ENCODE measurements around the gene DCTN4.

The DCTN4 gene

GRCh38 chr5:150672237-150672883 lies 86.5 kb downstream of the DCTN4 start:
- Histone ChIP-seq H3K9ac (ENCODE audit: low read depth, low read length, poor library complexity, severe bottlenecking) (peak overlapping the region; percentile 49), H3K9me2 (replicated peaks; ENCODE audit: low read depth, low read length) (no peaks in the 10 kb centered on the region), H3K27me3 (ENCODE audit: insufficient read depth, low read length, poor library complexity, severe bottlenecking) (no peaks in the 10 kb centered on the region), H3K4me1 (ENCODE audit: insufficient read depth, low read length, poor library complexity, severe bottlenecking) (no peaks in the 10 kb centered on the region), H3K4me2 (ENCODE audit: low read depth, low read length, poor library complexity, severe bottlenecking) (peak overlapping the region; percentile 50), H4K20me1 (ENCODE audit: insufficient read depth, low read length, poor library complexity, severe bottlenecking) (no peaks in the 10 kb centered on the region), H3K4me3 (ENCODE audit: low read length, poor library complexity, severe bottlenecking) (peak overlapping the region; percentile 62), H3K36me3 (ENCODE audit: insufficient read depth, low read length) (no peaks in the 10 kb centered on the region), H3F3A (ENCODE audit: low read depth) (no peaks in the 10 kb centered on the region; the same call in 1 of the 2 replicates), H3K79me2 (ENCODE audit: insufficient read depth, low read length) (no peaks in the 10 kb centered on the region), H3K9me3 (ENCODE audit: insufficient read depth, low read depth, low read length) (no peaks in the 10 kb centered on the region), H2AFZ (ENCODE audit: low read length) (peak overlapping the region; percentile 75)
- no peak for TF ChIP-seq EZH2phosphoT487 (IDR thresholded peaks at IDR 0.05; ENCODE audit: borderline replicate concordance)
- no peak for TF ChIP-seq CTCF (conservative IDR thresholded peaks at IDR 0.05; ENCODE audit: low read length)

DNA sequence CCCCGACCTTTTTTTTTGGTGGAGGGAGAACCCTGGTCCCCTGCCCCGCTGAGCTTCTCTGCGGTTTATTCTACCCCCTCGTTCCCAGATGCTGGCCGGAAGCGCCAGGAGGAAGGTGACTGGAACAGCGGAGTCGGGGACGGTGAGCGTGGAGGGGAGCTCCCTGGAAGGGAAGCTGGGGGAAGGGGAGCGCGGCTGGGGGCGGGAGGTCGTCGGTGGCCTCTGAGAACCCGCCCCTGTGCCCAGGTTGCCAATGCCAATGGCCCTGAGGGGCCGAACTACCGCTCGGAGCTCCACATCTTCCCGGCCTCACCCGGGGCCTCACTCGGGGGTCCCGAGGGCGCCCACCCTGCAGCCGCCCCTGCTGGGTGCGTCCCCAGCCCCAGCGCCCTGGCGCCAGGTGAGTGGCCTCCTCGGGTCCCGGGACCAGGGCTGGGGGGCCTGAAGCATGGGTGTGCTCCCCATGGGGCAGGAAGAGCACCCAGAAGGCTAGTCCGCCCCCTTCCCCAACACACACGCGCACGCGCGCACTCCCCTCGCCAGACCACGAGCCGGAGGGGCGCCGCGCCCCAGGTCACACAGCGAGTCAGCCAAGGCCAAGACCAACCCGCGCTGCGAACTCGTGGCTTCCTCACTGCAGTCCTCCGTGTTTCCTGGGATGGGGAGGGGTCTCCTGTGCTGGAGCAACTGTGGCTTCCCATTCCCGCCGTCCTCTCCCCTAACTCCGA lies 87.1 kb downstream of the DCTN4 start:
- peak overlapping the region; percentile 62 for H3K4me3 ChIP-seq (ENCODE audit: low read length, poor library complexity, severe bottlenecking)
- peak overlapping the region; percentile 49 for H3K9ac ChIP-seq (ENCODE audit: low read depth, low read length, poor library complexity, severe bottlenecking)

GRCh38 chr5:150670948-150671310 lies 87.9 kb downstream of the DCTN4 start:
- Histone ChIP-seq H3F3A (ENCODE audit: low read depth) (no peaks in the 10 kb centered on the region; the same call in 1 of the 2 replicates), H2AFZ (ENCODE audit: low read length) (no peak overlapping the region), H3K9me3 (ENCODE audit: insufficient read depth, low read depth, low read length) (no peaks in the 10 kb centered on the region), H3K36me3 (ENCODE audit: insufficient read depth, low read length) (no peaks in the 10 kb centered on the region), H3K9me2 (replicated peaks; ENCODE audit: low read depth, low read length) (no peaks in the 10 kb centered on the region), H4K20me1 (ENCODE audit: insufficient read depth, low read length, poor library complexity, severe bottlenecking) (no peaks in the 10 kb centered on the region), H3K9ac (ENCODE audit: low read depth, low read length, poor library complexity, severe bottlenecking) (no peak overlapping the region), H3K4me3 (ENCODE audit: low read length, poor library complexity, severe bottlenecking) (no peak overlapping the region), H3K4me1 (ENCODE audit: insufficient read depth, low read length, poor library complexity, severe bottlenecking) (no peaks in the 10 kb centered on the region), H3K27me3 (ENCODE audit: insufficient read depth, low read length, poor library complexity, severe bottlenecking) (no peaks in the 10 kb centered on the region), H3K4me2 (ENCODE audit: low read depth, low read length, poor library complexity, severe bottlenecking) (no peak overlapping the region), H3K79me2 (ENCODE audit: insufficient read depth, low read length) (no peaks in the 10 kb centered on the region)
- no peak for TF ChIP-seq CTCF (conservative IDR thresholded peaks at IDR 0.05; ENCODE audit: low read length)
- TF ChIP-seq EZH2phosphoT487 (IDR thresholded peaks at IDR 0.05; ENCODE audit: borderline replicate concordance), result no peak

More for the DNA sequence above, 87.1 kb downstream of the DCTN4 start:
- TF ChIP-seq EZH2phosphoT487 (IDR thresholded peaks at IDR 0.05; ENCODE audit: borderline replicate concordance), result no peak
- TF ChIP-seq CTCF (conservative IDR thresholded peaks at IDR 0.05; ENCODE audit: low read length), result no peak
- H3K9me3 ChIP-seq (ENCODE audit: insufficient read depth, low read depth, low read length), result no peaks in the 10 kb centered on the region
- H2AFZ ChIP-seq (ENCODE audit: low read length), result peak overlapping the region; percentile 75
- no peaks in the 10 kb centered on the region for H3K4me1 ChIP-seq (ENCODE audit: insufficient read depth, low read length, poor library complexity, severe bottlenecking)
- H3K79me2 ChIP-seq (ENCODE audit: insufficient read depth, low read length), result no peaks in the 10 kb centered on the region
- no peaks in the 10 kb centered on the region for H3K27me3 ChIP-seq (ENCODE audit: insufficient read depth, low read length, poor library complexity, severe bottlenecking)
- no peaks in the 10 kb centered on the region for H3K9me2 ChIP-seq (replicated peaks; ENCODE audit: low read depth, low read length)
- H3F3A ChIP-seq (ENCODE audit: low read depth), result no peaks in the 10 kb centered on the region; the same call in 1 of the 2 replicates
- no peaks in the 10 kb centered on the region for H3K36me3 ChIP-seq (ENCODE audit: insufficient read depth, low read length)
- H4K20me1 ChIP-seq (ENCODE audit: insufficient read depth, low read length, poor library complexity, severe bottlenecking), result no peaks in the 10 kb centered on the region
- H3K4me2 ChIP-seq (ENCODE audit: low read depth, low read length, poor library complexity, severe bottlenecking), result peak overlapping the region; percentile 50

All from Loucy (cell line).